Ascending aorta (tissue), 2 donors: ENCODE measurements around the gene TAF11L11. TPM values are rescaled to one million over a fixed set of nuclear protein-coding genes. Genes with fewer than 3 reads are reported as not detected.
"Not testable (repeated sequence)": the region's sequence is repeated elsewhere in the genome, so short reads cannot be mapped to it uniquely, and the experiment has no call there.

Experiments
- DNase-seq, 2 donors: peaks; one replicate each; pipeline ENCODE4 v3.0.0-alpha.2; 2019; ENCODE audit warnings: low spot score in 2 of 2
- H3K27ac ChIP-seq, 2 donors: fragments of 200-600 bp; sonication (generic); one replicate each; pipeline ENCODE4 v1.5.1; 2016 to 2017; ENCODE audit warnings: mild to moderate bottlenecking in 1 of 2
- H3K27me3 ChIP-seq: fragments of 200-600 bp; sonication (generic); one replicate; pipeline ENCODE4 v1.5.1; 2017
- H3K36me3 ChIP-seq, 2 donors: fragments of 200-600 bp; sonication (generic); one replicate each; pipeline ENCODE4 v1.5.1; 2016
- H3K4me1 ChIP-seq, 2 donors: fragments of 200-600 bp; sonication (generic); one replicate each; pipeline ENCODE4 v1.5.1; 2016 to 2017; ENCODE audit warnings: mild to moderate bottlenecking in 1 of 2
- H3K4me3 ChIP-seq, 2 donors: fragments of 200-600 bp; sonication (generic); one replicate each; pipeline ENCODE4 v1.5.1; 2016 to 2017; ENCODE audit warnings: mild to moderate bottlenecking in 1 of 2
- H3K9me3 ChIP-seq, 2 donors: fragments of 200-600 bp; sonication (generic); one replicate each; pipeline ENCODE4 v1.5.1; 2016
- intact Hi-C: fragments of 100-400 bp; cut with DNase I; formaldehyde crosslinking; loops from one replicate; pipeline ENCODE4 v1.15.1; 2023
- total RNA-seq: library from RNA; depleted of rRNA; stranded (reverse); fragments of >200 nt; gene quantifications from one replicate; pipeline ENCODE4 v1.1.0, GENCODE V29; 2016
- TF ChIP-seq, protein P1 (sequence below), 3 experiments: fragments of 200-600 bp in 2 of 3; fragments of 450-650 bp in 1 of 3; sonication (generic) in 2 of 3; IDR thresholded peaks; one replicate each; pipeline ENCODE4 v1.5.1; 2016 to 2019; ENCODE audit warnings: antibody characterized with exemption in 3 of 3, mild to moderate bottlenecking in 1 of 3, moderate library complexity in 1 of 3

Gene TAF11L11
- not detected for total RNA-seq

DNA sequence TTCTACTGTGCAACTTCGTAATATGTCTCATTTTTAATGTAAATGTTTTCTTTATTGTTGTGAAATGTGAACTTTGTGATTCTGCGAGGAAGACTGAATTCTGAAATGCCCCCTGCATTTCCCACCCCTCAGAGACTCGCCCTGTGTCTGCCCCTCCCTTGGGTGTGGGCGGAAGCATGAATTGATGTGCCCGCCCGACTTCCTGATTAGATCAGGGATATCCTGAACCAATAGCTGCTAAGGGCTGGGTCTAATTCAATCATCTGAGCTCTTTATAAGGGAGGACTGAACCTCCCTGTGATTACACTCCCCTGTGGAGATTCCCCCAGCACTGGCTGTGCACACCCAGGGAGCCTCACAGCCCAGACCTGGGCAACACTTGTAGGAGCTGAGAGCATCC is at the start of gene TAF11L11:
Gene TAF11L11 (plus strand): TSS at position 304 of the 400 bp plus-strand sequence.
- H3K27me3 ChIP-seq: not testable (repeated sequence)

DNA sequence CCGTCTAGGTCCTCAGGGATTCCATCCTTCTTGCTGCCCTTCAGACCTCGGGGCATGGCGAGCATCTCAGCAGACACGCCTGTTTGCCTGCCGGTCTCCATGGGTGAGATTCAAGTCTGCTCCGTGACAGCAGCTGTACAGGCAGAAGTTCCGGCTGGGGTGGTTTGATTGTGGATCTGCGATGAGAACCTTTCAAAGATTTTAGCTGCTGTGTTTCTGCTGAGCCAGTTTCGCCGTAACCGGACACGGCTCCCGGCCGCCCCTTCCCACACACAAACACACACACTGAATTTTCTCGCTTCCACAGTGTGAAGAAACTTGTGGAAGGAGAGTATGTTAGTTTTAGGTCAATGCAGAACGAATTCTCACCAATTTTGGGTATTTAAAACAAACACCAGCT is 18.3 kb upstream of the TAF11L11 start, which contains the start of gene TAF11L7:
Gene TAF11L7 (minus strand): TSS at position 101 of the 400 bp plus-strand sequence.
- intact Hi-C loops, H3K4me1 ChIP-seq, H3K4me3 ChIP-seq, H3K9me3 ChIP-seq, DNase-seq, H3K27me3 ChIP-seq, H3K36me3 ChIP-seq, H3K27ac ChIP-seq: not testable (repeated sequence)

More for the DNA sequence above, at the start of gene TAF11L11:
- DNase-seq, H3K27ac ChIP-seq, intact Hi-C loops, H3K36me3 ChIP-seq, H3K4me3 ChIP-seq, H3K9me3 ChIP-seq, H3K4me1 ChIP-seq: not testable (repeated sequence)

DNA sequence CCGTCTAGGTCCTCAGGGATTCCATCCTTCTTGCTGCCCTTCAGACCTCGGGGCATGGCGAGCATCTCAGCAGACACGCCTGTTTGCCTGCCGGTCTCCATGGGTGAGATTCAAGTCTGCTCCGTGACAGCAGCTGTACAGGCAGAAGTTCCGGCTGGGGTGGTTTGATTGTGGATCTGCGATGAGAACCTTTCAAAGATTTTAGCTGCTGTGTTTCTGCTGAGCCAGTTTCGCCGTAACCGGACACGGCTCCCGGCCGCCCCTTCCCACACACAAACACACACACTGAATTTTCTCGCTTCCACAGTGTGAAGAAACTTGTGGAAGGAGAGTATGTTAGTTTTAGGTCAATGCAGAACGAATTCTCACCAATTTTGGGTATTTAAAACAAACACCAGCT is 13.1 kb upstream of the TAF11L11 start, which contains the start of gene TAF11L8:
Gene TAF11L8 (minus strand): TSS at position 101 of the 400 bp plus-strand sequence.
- H3K9me3 ChIP-seq, intact Hi-C loops, DNase-seq: not testable (repeated sequence)

DNA sequence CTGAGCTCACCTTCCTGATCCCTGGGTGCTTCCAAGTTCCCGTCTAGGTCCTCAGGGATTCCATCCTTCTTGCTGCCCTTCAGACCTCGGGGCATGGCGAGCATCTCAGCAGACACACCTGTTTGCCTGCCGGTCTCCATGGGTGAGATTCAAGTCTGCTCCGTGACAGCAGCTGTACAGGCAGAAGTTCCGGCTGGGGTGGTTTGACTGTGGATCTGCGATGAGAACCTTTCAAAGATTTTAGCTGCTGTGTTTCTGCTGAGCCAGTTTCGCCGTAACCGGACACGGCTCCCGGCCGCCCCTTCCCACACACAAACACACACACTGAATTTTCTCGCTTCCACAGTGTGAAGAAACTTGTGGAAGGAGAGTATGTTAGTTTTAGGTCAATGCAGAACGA is 9.7 kb upstream of the TAF11L11 start, which contains the start of gene TAF11L9:
Gene TAF11L9 (minus strand): TSS at position 140 of the 400 bp plus-strand sequence.
- H3K4me1 ChIP-seq, H3K27ac ChIP-seq, H3K4me3 ChIP-seq, H3K9me3 ChIP-seq, H3K27me3 ChIP-seq, H3K36me3 ChIP-seq, intact Hi-C loops: not testable (repeated sequence)
- DNase-seq: peak in 1 of 2 donors; percentile 62

More for the DNA sequence above, 13.1 kb upstream of the TAF11L11 start, which contains the start of gene TAF11L8:
- H3K27ac ChIP-seq, H3K27me3 ChIP-seq, H3K4me3 ChIP-seq, H3K4me1 ChIP-seq, H3K36me3 ChIP-seq: not testable (repeated sequence)

DNA sequence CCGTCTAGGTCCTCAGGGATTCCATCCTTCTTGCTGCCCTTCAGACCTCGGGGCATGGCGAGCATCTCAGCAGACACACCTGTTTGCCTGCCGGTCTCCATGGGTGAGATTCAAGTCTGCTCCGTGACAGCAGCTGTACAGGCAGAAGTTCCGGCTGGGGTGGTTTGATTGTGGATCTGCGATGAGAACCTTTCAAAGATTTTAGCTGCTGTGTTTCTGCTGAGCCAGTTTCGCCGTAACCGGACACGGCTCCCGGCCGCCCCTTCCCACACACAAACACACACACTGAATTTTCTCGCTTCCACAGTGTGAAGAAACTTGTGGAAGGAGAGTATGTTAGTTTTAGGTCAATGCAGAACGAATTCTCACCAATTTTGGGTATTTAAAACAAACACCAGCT is 6.3 kb upstream of the TAF11L11 start, which contains the start of gene TAF11L10:
Gene TAF11L10 (minus strand): TSS at position 101 of the 400 bp plus-strand sequence.
- H3K4me3 ChIP-seq, H3K9me3 ChIP-seq, H3K27me3 ChIP-seq, H3K36me3 ChIP-seq, H3K27ac ChIP-seq, DNase-seq, H3K4me1 ChIP-seq, intact Hi-C loops: not testable (repeated sequence)

DNA sequence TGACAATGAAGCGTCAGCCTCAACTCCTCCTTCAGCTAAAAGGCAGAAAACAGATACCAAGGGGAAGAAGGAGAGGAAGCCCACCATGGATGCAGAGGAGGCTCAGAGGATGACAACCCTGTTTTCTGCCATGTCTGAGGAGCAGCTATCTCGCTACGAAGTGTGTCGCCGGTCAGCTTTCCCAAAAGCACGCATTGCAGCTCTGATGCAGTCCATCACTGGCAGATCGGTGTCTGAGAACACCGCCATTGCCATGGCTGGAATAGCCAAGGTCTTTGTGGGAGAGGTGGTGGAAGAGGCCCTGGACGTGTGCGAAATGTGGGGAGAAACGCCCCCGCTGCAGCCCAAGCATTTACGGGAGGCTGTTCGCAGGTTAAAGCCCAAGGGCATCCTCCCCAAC is 968 bp downstream of the TAF11L11 start:
- H3K27me3 ChIP-seq: no peaks in the 10 kb centered on the region
- no peak overlapping the region for H3K4me3 ChIP-seq
- H3K4me1 ChIP-seq: no peaks in the 10 kb centered on the region
- no peaks in the 10 kb centered on the region for H3K9me3 ChIP-seq
- intact Hi-C loops: no loop called here
- DNase-seq: no peak
- TF ChIP-seq, protein P1, sequence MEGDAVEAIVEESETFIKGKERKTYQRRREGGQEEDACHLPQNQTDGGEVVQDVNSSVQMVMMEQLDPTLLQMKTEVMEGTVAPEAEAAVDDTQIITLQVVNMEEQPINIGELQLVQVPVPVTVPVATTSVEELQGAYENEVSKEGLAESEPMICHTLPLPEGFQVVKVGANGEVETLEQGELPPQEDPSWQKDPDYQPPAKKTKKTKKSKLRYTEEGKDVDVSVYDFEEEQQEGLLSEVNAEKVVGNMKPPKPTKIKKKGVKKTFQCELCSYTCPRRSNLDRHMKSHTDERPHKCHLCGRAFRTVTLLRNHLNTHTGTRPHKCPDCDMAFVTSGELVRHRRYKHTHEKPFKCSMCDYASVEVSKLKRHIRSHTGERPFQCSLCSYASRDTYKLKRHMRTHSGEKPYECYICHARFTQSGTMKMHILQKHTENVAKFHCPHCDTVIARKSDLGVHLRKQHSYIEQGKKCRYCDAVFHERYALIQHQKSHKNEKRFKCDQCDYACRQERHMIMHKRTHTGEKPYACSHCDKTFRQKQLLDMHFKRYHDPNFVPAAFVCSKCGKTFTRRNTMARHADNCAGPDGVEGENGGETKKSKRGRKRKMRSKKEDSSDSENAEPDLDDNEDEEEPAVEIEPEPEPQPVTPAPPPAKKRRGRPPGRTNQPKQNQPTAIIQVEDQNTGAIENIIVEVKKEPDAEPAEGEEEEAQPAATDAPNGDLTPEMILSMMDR (IDR thresholded peaks at IDR 0.05): no peak
- H3K36me3 ChIP-seq: no peaks in the 10 kb centered on the region
- H3K27ac ChIP-seq: no peak overlapping the region

DNA sequence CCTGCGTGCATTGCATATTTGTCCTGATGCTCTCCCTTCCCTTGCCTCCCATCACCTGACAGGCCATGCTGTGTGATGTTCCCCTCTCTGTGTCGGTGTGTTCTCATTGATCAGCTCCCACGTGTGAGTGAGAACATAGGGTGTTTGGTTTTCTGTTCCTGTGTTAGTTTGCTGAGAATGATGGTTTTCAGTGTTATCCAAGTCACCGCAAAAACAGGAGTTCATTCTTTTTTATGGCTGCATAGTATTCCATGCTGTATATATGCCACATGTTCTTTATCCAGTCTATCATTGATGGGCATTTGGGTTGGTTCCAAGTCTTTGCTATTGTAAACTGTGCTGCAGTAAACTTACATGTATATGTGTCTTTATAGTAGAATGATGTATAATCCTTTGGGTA is 3.5 kb downstream of the TAF11L11 start:
- H3K36me3 ChIP-seq, H3K4me1 ChIP-seq, H3K4me3 ChIP-seq, H3K27me3 ChIP-seq, DNase-seq, H3K27ac ChIP-seq, intact Hi-C loops, H3K9me3 ChIP-seq: not testable (repeated sequence)

DNA sequence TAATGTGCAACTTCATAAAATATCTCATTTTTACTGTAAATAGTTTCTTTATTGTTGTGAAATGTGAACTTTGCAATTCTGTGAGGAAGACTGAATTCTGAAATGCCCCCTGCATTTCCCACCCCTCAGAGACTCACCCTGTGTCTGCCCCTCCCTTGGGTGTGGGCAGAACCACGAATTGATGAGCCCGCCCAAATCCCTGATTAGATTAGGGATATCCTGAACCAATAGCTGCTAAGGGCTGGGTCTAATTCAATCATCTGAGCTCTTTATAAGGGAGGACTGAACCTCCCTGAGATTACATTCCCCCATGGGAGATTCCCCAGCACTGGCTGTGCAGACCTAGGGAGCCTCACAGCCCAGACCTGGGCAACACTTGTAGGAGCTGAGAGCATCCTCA is 6.1 kb downstream of the TAF11L11 start, which contains the start of gene TAF11L12:
Gene TAF11L12 (plus strand): TSS at position 301 of the 400 bp plus-strand sequence.
- H3K27ac ChIP-seq, H3K4me3 ChIP-seq, DNase-seq, H3K27me3 ChIP-seq, H3K9me3 ChIP-seq, intact Hi-C loops, H3K4me1 ChIP-seq, H3K36me3 ChIP-seq: not testable (repeated sequence)

DNA sequence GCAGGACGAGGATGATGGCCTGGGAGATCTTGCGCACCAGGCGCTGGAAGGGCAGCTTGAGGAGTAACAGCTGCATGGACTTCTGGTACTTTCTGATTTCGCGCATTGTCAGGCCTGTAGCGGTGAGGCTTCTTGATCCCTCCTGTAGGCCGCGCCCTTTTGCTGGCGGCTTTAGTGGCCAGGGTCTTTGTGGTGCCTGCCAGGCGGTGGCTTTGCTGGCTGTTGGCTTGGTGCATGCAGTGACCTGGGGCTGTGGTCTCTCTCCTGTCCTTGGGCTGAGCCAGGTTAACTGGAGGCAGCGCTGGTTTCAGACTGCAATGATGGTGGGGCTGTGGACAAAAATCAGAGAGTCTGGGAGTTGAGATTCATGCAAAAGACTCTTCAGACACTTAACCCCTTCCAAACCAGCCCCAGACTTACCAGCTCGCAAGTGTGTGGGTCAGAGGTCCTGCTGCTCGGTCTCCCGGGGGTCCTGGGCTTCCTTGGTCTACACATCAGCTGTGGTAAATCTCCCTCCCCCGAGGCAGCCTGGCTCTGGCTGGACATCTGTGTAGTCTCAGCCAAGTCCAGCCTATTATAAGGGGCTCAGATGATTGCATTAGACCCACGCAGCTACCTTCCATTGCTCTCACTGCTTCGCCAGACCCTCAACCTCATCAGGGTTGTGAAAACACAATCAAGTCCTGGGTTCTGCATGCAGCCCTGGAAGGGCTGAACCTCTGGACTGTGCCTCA is 11.1 kb downstream of the TAF11L11 start:
- TF ChIP-seq, protein P1 (IDR thresholded peaks at IDR 0.05): no peak

More for the DNA sequence above, 11.1 kb downstream of the TAF11L11 start:
- no peaks in the 10 kb centered on the region for H3K36me3 ChIP-seq
- no peak overlapping the region for H3K27ac ChIP-seq
- H3K4me3 ChIP-seq: no peak overlapping the region
- H3K9me3 ChIP-seq: no peaks in the 10 kb centered on the region
- no peak for DNase-seq
- intact Hi-C loops: no loop called here
- H3K27me3 ChIP-seq: no peaks in the 10 kb centered on the region
- H3K4me1 ChIP-seq: no peaks in the 10 kb centered on the region
